GM23338 (cell line): ENCODE measurements around the gene ONECUT1. TPM values are rescaled to one million over a fixed set of nuclear protein-coding genes. Genes with fewer than 3 reads are reported as not detected.

ENCODE experiments used
- ATAC-seq: fragments of 200-7000 bp; cut with Tn5 transposase; 3 replicates; pipeline ENCODE4 v1.9.1; 2020
- DNase-seq: peaks from one replicate; pipeline ENCODE4 v3.0.0-alpha.2; 2015; ENCODE audit warnings: low spot score
- H2AFZ ChIP-seq: fragments of 200-600 bp; sonication (generic); 2 replicates; pipeline ENCODE4 v1.8.0; 2016; ENCODE audit warnings: antibody characterized with exemption, mild to moderate bottlenecking, moderate library complexity
- H3F3A ChIP-seq: fragments of 200-600 bp; sonication (generic); replicated peaks from 2 replicates; pipeline ENCODE4 v1.8.0; 2017; ENCODE audit warnings: antibody characterized with exemption, mixed run types, low read depth
- H3K27ac ChIP-seq: fragments of 200-600 bp; sonication (generic); 2 replicates; pipeline ENCODE4 v1.6.1; 2016; ENCODE audit warnings: low read depth
- H3K27me3 ChIP-seq: fragments of 200-600 bp; sonication (generic); 2 replicates; pipeline ENCODE4 v1.8.0; 2016; ENCODE audit warnings: mild to moderate bottlenecking, mixed run types, moderate library complexity; ENCODE audit not compliant: insufficient read depth
- H3K36me3 ChIP-seq: fragments of 200-600 bp; sonication (generic); 2 replicates; pipeline ENCODE4 v1.8.0; 2016; ENCODE audit warnings: mild to moderate bottlenecking; ENCODE audit not compliant: insufficient read depth
- H3K4me1 ChIP-seq: fragments of 200-600 bp; sonication (generic); 2 replicates; pipeline ENCODE4 v1.8.0; 2016; ENCODE audit warnings: mild to moderate bottlenecking, moderate library complexity; ENCODE audit not compliant: insufficient read depth
- H3K4me2 ChIP-seq: fragments of 200-600 bp; sonication (generic); 2 replicates; pipeline ENCODE4 v1.7.1; 2017; ENCODE audit warnings: mixed run types
- H3K4me3 ChIP-seq: fragments of 200-600 bp; sonication (generic); 2 replicates; pipeline ENCODE4 v1.6.1; 2016; ENCODE audit warnings: mixed run types
- H3K79me2 ChIP-seq: fragments of 200-600 bp; sonication (generic); replicated peaks from 2 replicates; pipeline ENCODE4 v1.8.0; 2017; ENCODE audit warnings: mild to moderate bottlenecking; ENCODE audit not compliant: insufficient read depth
- H3K9me2 ChIP-seq: fragments of 200-600 bp; sonication (generic); 2 replicates; pipeline ENCODE4 v1.8.0; 2017; ENCODE audit not compliant: insufficient read depth
- H4K20me1 ChIP-seq: fragments of 200-600 bp; sonication (generic); replicated peaks from 2 replicates; pipeline ENCODE4 v1.8.0; 2017; ENCODE audit warnings: mild to moderate bottlenecking; ENCODE audit not compliant: insufficient read depth
- H3K27ac Mint-ChIP-seq: 2 replicates; pipeline ENCODE4 v1.8.0; 2020; ENCODE audit warnings: inconsistent platforms, mild to moderate bottlenecking, moderate library complexity, mixed read lengths
- H3K27me3 Mint-ChIP-seq: 3 replicates; pipeline ENCODE4 v1.8.0; 2022; ENCODE audit warnings: low read depth, mild to moderate bottlenecking, moderate library complexity, mixed read lengths, inconsistent platforms; ENCODE audit not compliant: insufficient read depth, poor library complexity
- H3K36me3 Mint-ChIP-seq: 3 replicates; pipeline ENCODE4 v1.8.0; 2021; ENCODE audit warnings: low read depth, mild to moderate bottlenecking, inconsistent platforms, moderate library complexity, mixed read lengths
- H3K4me1 Mint-ChIP-seq: 3 replicates; pipeline ENCODE4 v1.8.0; 2020; ENCODE audit warnings: mild to moderate bottlenecking, inconsistent platforms, mixed read lengths
- H3K4me3 Mint-ChIP-seq: 3 replicates; pipeline ENCODE4 v1.8.0; 2021; ENCODE audit warnings: moderate library complexity, mild to moderate bottlenecking, inconsistent platforms, mixed read lengths
- H3K9me3 Mint-ChIP-seq: 3 replicates; pipeline ENCODE4 v1.8.0; 2020; ENCODE audit warnings: moderate library complexity, mild to moderate bottlenecking, inconsistent platforms, mixed read lengths
- CTCF ChIP-seq, 2 experiments: fragments of 200-600 bp in 1 of 2; sonication (generic) in 1 of 2; conservative IDR thresholded peaks; 2 replicates each; pipeline versions ENCODE4 v1.5.1 to v1.6.1; 2016 to 2017; ENCODE audit warnings: antibody characterized with exemption in 2 of 2, low read depth in 2 of 2, mild to moderate bottlenecking in 2 of 2, moderate library complexity in 1 of 2
- EZH2 ChIP-seq: fragments of 200-600 bp; sonication (generic); IDR thresholded peaks from one replicate; pipeline ENCODE4 v1.8.0; 2017; ENCODE audit warnings: antibody characterized with exemption, mild to moderate bottlenecking, low read depth; ENCODE audit not compliant: unreplicated experiment
- EZH2phosphoT487 ChIP-seq: fragments of 200-600 bp; sonication (generic); IDR thresholded peaks from one replicate; pipeline ENCODE4 v1.8.1; 2018; ENCODE audit warnings: antibody characterized with exemption; ENCODE audit not compliant: unreplicated experiment
- JUNB ChIP-seq: IDR thresholded peaks from one replicate; pipeline ENCODE4 v1.6.1; 2016; ENCODE audit warnings: antibody characterized with exemption; ENCODE audit not compliant: unreplicated experiment
- POLR2AphosphoS5 ChIP-seq: IDR thresholded peaks from 2 replicates; pipeline ENCODE4 v1.6.1; 2016; ENCODE audit warnings: antibody characterized with exemption, low read depth
- ZNF331 ChIP-seq: fragments of 250-450 bp; sonication (Bioruptor Pico); IDR thresholded peaks from 2 replicates; pipeline ENCODE4 v1.5.0; 2020; ENCODE audit warnings: low read depth, mild to moderate bottlenecking, moderate library complexity
- ZNF462 ChIP-seq: fragments of 250-450 bp; sonication (Bioruptor Pico); IDR thresholded peaks from 2 replicates; pipeline ENCODE4 v1.5.0; 2020; ENCODE audit warnings: mild to moderate bottlenecking, moderate library complexity
- polyA plus RNA-seq: library from polyadenylated mRNA; unstranded; fragments of >200 nt; fragmentation: Nextera tagmentation; extraction: Ambion mirVana; gene quantifications from 2 replicates; pipeline ENCODE4 v1.2.1, GENCODE V29; 2016
- total RNA-seq: library from RNA; depleted of rRNA; stranded (reverse); fragments of >200 nt; shearing (Covaris generic); gene quantifications from 2 replicates; pipeline ENCODE4 v1.2.3, GENCODE V29; 2014

ONECUT1 gene
- total and polyA plus RNA-seq, 2 experiments from 2014 or later = 4.3 to 9.4 TPM

- Histone ChIP-seq H3F3A (peaks cover 20% of the 10 kb centered on the region; the same call in 1 of the 2 replicates), H3K4me3 (peak overlapping the region; percentile 59), H3K36me3 (no peaks in the 10 kb centered on the region), H3K27ac (no peak overlapping the region), H3K27me3 (peaks cover 98% of the 10 kb centered on the region), H3K4me2 (peak overlapping the region; percentile 82), H2AFZ (no peak overlapping the region), H3K9me2 (no peaks in the 10 kb centered on the region), H4K20me1 (peaks cover 11% of the 10 kb centered on the region; the same call in 1 of the 2 replicates), H3K4me1 (peaks cover 48% of the 10 kb centered on the region), H3K79me2 (no peaks in the 10 kb centered on the region)
- DNase-seq (peak; percentile 70), ATAC-seq (peak; percentile 1; the same call in 2 of the 3 replicates)
- no peaks in the 10 kb centered on the region; the same call in 1 of the 3 replicates for H3K9me3 Mint-ChIP-seq
- H3K4me3 Mint-ChIP-seq = peak overlapping the region; percentile 77
- peak in 1 of 2 experiments; percentile 34; a peak in 1 of 4 replicates for TF ChIP-seq CTCF (conservative IDR thresholded peaks at IDR 0.05; ENCODE audit: low read depth in 2 of 2)
- peak; percentile 68 for TF ChIP-seq EZH2
- no peak for TF ChIP-seq POLR2AphosphoS5
- TF ChIP-seq EZH2phosphoT487 = peak; percentile 72
- no peak for TF ChIP-seq ZNF331 (CRISPR knock-in tag)
- no peak for TF ChIP-seq JUNB
- H3K36me3 Mint-ChIP-seq = no peaks in the 10 kb centered on the region
- peaks cover 89% of the 10 kb centered on the region for H3K27me3 Mint-ChIP-seq
- peaks cover 52% of the 10 kb centered on the region for H3K4me1 Mint-ChIP-seq
- H3K27ac Mint-ChIP-seq = no peak overlapping the region
Measured at GRCh38 chr15:52786436-52787122, 3.6 kb downstream of the ONECUT1 start.

GRCh38 chr15:52785672-52786406 is 4.3 kb downstream of the ONECUT1 start:
- Mint-ChIP-seq H3K9me3 (no peaks in the 10 kb centered on the region; the same call in 1 of the 3 replicates), H3K27me3 (peaks cover 87% of the 10 kb centered on the region), H3K4me1 (peaks cover 52% of the 10 kb centered on the region), H3K36me3 (no peaks in the 10 kb centered on the region), H3K27ac (no peak overlapping the region), H3K4me3 (peak overlapping the region; percentile 77)
- DNase-seq (peak; percentile 41), ATAC-seq (no peak)
- peak; percentile 74 for TF ChIP-seq EZH2
- no peak for TF ChIP-seq ZNF462 (CRISPR knock-in tag)
- H3K4me2 ChIP-seq = peak overlapping the region; percentile 82
- peaks cover 19% of the 10 kb centered on the region; the same call in 1 of the 2 replicates for H3F3A ChIP-seq
- H3K4me1 ChIP-seq = peaks cover 43% of the 10 kb centered on the region
- H4K20me1 ChIP-seq = peaks cover 8% of the 10 kb centered on the region; the same call in 1 of the 2 replicates
- no peaks in the 10 kb centered on the region for H3K79me2 ChIP-seq
- peak overlapping the region; percentile 59 for H3K4me3 ChIP-seq
- H2AFZ ChIP-seq = no peak overlapping the region
- no peaks in the 10 kb centered on the region for H3K9me2 ChIP-seq
- H3K27me3 ChIP-seq = peaks cover 98% of the 10 kb centered on the region
- H3K36me3 ChIP-seq = no peaks in the 10 kb centered on the region
- no peak overlapping the region for H3K27ac ChIP-seq
